ENCODE results near the gene ANKEF1.
"Not testable (repeated sequence)": the region's sequence is repeated elsewhere in the genome, so short reads cannot be mapped to it uniquely, and the experiment has no call there.

ANKEF1 gene

GRCh38 chr20:10020937-10021336 is 13.8 kb upstream of the ANKEF1 start:
- no peak for DNase-seq (ENCODE audit: low read depth)
- H3K4me3 ChIP-seq (ENCODE audit: low read depth, low read length) = no peak overlapping the region
- TF ChIP-seq CTCF (IDR thresholded peaks at IDR 0.05; ENCODE audit: low read depth, low read length) = no peak
- no peak for TF ChIP-seq MYC (IDR thresholded peaks at IDR 0.05; ENCODE audit: low read depth, low read length)
- no peak for TF ChIP-seq MAX (IDR thresholded peaks at IDR 0.05; ENCODE audit: low read depth, low read length)
- TF ChIP-seq POLR2A (IDR thresholded peaks at IDR 0.05; ENCODE audit: extremely low read depth, insufficient read length) = no peak

GRCh38 chr20:10022625-10023024 is 12.2 kb upstream of the ANKEF1 start:
- TF ChIP-seq POLR2A (IDR thresholded peaks at IDR 0.05; ENCODE audit: extremely low read depth, insufficient read length) (no peak), CTCF (IDR thresholded peaks at IDR 0.05; ENCODE audit: low read depth, low read length) (no peak), MAX (IDR thresholded peaks at IDR 0.05; ENCODE audit: low read depth, low read length) (no peak)
- DNase-seq (ENCODE audit: low read depth) = peak; percentile 35
- H3K4me3 ChIP-seq (ENCODE audit: low read depth, low read length) = no peak overlapping the region

GRCh38 chr20:10023911-10024310 is 10.9 kb upstream of the ANKEF1 start:
- TF ChIP-seq CTCF (IDR thresholded peaks at IDR 0.05; ENCODE audit: low read depth, low read length) = no peak
- no peak for TF ChIP-seq MAX (IDR thresholded peaks at IDR 0.05; ENCODE audit: low read depth, low read length)
- DNase-seq (ENCODE audit: low read depth) = no peak
- H3K4me3 ChIP-seq (ENCODE audit: low read depth, low read length) = no peak overlapping the region

GRCh38 chr20:10031451-10032215 is 3.2 kb upstream of the ANKEF1 start:
- not testable (repeated sequence) for DNase-seq (ENCODE audit: low read depth); H3K4me3 ChIP-seq (ENCODE audit: low read depth, low read length)

GRCh38 chr20:10032269-10032668 is 2.5 kb upstream of the ANKEF1 start:
- not testable (repeated sequence) for DNase-seq (ENCODE audit: low read depth); H3K4me3 ChIP-seq (ENCODE audit: low read depth, low read length)

- H3K4me3 ChIP-seq (ENCODE audit: low read depth, low read length) = no peak overlapping the region
- no peak for DNase-seq (ENCODE audit: low read depth)
- TF ChIP-seq CTCF (IDR thresholded peaks at IDR 0.05; ENCODE audit: low read depth, low read length) = no peak
- no peak for TF ChIP-seq POLR2A (IDR thresholded peaks at IDR 0.05; ENCODE audit: extremely low read depth, insufficient read length)
- TF ChIP-seq MAX (IDR thresholded peaks at IDR 0.05; ENCODE audit: low read depth, low read length) = no peak
- no peak for TF ChIP-seq MYC (IDR thresholded peaks at IDR 0.05; ENCODE audit: low read depth, low read length)
These were observed 709 bp upstream of the ANKEF1 start for GRCh38 chr20:10033905-10034650.

GRCh38 chr20:10036321-10036720 is 1.5 kb downstream of the ANKEF1 start:
- DNase-seq (ENCODE audit: low read depth); H3K4me3 ChIP-seq (ENCODE audit: low read depth, low read length): not testable (repeated sequence)
